A673 (cell line): ENCODE results near the gene TRAK1.

Experiments
- EZH2 ChIP-seq: fragments of 200-600 bp; sonication (generic); IDR thresholded peaks from 2 replicates; pipeline ENCODE4 v1.6.1; 2017; ENCODE audit warnings: borderline replicate concordance, low read depth, mild to moderate bottlenecking, mixed read lengths, antibody characterized with exemption, low read length; ENCODE audit not compliant: poor library complexity, severe bottlenecking
- TF ChIP-seq, protein P1 (sequence below): fragments of 300-800, 200-600 bp; sonication (generic); conservative IDR thresholded peaks from 2 replicates; pipeline ENCODE4 v1.5.1; 2017; ENCODE audit warnings: low read depth, mild to moderate bottlenecking, antibody characterized with exemption, low read length, moderate library complexity, mixed read lengths

DNA sequence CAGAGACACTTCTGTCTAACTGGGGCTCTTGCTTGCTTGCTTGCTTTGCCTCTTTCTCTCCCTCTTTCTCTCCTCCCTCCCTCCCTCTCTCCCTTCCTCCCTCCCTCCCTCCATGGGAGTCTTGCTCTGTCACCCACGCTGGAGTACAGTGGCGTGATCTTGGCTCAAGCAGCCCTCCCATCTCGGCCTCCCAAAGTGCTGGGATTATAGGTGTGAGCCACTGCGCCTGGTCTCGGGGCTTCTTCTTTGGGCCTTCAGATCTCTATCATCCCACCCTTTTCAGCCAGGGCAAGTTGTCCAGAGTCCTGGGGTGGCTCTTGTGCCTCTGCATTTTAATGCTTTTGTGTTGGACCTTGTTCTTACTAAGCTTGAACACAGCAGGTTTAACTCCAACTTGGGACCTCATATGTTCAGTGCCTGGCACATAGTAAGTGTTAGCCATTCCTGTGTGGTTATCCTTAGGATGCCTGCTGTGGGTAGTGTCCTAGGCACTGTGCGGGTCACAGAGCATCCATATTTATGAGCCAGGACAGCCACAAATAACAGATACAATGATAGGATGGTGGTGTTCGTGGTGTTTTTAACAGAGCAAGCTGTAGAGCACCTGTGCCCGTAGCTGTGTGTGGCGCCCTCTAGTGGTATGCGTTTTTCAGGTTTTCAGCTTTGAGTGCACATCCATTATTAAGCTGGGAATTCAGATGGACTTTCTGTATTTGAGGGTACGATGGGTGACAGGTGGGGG is 99.7 kb downstream of the TRAK1 start:
- no peak for TF ChIP-seq EZH2
- TF ChIP-seq, protein P1, sequence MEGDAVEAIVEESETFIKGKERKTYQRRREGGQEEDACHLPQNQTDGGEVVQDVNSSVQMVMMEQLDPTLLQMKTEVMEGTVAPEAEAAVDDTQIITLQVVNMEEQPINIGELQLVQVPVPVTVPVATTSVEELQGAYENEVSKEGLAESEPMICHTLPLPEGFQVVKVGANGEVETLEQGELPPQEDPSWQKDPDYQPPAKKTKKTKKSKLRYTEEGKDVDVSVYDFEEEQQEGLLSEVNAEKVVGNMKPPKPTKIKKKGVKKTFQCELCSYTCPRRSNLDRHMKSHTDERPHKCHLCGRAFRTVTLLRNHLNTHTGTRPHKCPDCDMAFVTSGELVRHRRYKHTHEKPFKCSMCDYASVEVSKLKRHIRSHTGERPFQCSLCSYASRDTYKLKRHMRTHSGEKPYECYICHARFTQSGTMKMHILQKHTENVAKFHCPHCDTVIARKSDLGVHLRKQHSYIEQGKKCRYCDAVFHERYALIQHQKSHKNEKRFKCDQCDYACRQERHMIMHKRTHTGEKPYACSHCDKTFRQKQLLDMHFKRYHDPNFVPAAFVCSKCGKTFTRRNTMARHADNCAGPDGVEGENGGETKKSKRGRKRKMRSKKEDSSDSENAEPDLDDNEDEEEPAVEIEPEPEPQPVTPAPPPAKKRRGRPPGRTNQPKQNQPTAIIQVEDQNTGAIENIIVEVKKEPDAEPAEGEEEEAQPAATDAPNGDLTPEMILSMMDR = peak; percentile 71
